Measurements from ENCODE around the gene MYO5B.
A peak's percentile ranks its signal among the peaks of the same experiment; 100 is the strongest.
"Not testable (repeated sequence)": the region's sequence is repeated elsewhere in the genome, so short reads cannot be mapped to it uniquely, and the experiment has no call there.

Gene MYO5B

DNA sequence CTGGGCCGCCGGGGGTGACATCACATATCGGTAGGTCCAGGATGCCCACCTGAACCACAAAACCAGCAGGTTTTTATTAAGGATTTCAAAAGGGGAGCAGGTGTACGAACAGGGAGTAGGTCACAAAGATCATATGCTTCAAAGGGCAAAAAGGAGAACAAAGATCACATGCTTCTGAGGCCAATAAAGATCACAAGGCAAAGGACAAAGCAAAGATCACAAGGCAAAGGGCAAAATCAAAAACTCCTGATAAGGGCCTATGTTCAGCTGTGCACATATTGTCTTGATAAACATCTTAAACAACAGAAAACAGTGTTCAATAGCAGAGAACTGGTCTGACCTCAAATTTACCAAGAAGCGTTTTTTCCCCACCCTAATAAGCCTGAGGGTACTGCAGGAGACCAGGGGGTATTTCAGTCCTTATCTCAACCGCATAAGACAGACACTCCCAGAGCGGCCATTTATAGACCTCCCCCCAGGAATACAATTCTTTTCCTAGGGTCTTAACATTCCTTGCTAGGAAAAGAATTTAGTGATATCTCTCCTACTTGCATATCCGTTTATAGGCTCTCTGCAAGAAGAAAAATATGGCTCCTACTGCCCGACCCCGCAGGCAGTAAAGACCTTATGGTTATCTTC, 386.3 kb downstream of the MYO5B start:
- not testable (repeated sequence) for DNase-seq (ENCODE audit: low spot score); FAIRE-seq

DNA sequence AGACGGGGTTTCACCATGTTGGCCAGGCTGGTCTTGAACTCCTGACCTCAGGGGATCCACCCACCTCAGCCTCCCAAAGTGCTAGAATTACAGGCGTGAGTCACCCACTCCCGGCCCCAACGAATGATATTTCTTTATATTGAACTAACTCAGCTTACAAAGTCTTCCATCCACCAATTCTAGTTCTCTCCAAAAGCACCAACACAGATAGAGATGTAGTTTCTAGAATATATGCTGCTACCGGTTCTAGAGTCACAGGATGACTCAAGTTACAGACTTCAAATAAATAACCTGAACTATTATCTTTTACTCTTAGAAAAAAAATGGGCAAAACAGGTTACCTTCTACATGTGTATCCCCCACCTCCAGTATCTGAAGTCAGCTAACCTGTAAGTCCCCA, 390.9 kb downstream of the MYO5B start:
- FAIRE-seq: no peak

GRCh38 chr18:49802623-49803022, 392.3 kb downstream of the MYO5B start:
- DNase-seq (ENCODE audit: low spot score) (no peak), FAIRE-seq (no peak)

More for the DNA sequence above, 390.9 kb downstream of the MYO5B start:
- no peak for DNase-seq (ENCODE audit: low spot score)

DNA sequence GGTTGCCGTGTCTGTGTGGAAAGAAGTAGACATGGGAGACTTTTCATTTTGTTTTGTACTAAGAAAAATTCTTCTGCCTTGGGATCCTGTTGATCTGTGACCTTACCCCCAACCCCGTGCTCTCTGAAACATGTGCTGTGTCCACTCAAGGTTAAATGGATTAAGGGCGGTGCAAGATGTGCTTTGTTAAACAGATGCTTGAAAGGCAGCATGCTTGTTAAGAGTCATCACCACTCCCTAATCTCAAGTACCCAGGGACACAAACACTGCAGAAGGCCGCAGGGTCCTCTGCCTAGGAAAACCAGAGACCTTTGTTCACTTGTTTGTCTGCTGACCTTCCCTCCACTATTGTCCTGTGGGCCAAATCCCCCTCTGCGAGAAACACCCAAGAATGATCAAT, 394.5 kb downstream of the MYO5B start:
- not testable (repeated sequence) for DNase-seq (ENCODE audit: low spot score); FAIRE-seq

GRCh38 chr18:49799806-49800205, 395.1 kb downstream of the MYO5B start:
- FAIRE-seq; DNase-seq (ENCODE audit: low spot score): not testable (repeated sequence)

- no peak for FAIRE-seq
- DNase-seq (ENCODE audit: low spot score): no peak
Observed at GRCh38 chr18:49798001-49798400, 396.9 kb downstream of the MYO5B start.

DNA sequence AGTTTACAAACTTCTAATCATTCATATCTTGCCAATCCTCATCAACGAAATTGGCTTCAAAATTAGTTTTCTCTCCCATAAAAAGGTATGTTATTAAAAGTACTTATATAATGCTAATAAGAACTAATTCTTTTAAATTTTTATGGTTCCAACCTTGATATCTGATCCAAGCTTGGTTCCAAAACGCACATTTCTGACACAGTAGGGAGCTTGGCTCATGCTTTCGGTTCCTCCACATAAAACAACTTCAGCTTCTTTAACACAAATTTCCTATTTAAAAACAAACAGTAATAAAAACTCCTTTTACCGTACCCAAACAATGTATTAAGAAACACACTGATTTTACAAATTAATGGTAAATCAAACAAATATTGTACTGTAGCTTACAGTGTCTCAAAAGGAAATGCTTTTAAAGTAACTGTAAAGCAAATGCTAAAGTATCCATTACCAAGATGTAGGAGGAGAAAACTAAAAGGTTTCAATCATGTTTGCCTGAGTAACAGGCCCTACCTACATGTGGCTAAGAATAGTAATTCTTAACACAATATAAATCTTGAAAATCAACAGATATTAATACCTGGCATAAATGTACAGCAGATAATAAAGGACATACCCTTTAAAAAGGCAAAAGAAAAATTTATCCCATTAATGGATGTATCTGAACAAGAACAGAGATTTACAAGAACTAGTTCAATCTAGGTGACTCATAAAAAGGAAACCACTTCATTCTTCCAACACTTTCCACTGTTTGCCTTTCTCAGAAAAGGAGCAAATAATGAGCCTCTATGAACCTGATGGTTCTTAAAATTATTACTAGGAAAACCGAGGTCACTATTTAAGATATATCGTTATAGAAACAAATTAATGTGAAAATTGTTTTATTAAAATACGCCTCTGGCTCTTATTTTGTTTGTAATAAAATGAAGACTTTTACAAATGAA, 399.1 kb downstream of the MYO5B start:
- DNase-seq (ENCODE audit: low spot score): no peak
- no peak for FAIRE-seq

DNA sequence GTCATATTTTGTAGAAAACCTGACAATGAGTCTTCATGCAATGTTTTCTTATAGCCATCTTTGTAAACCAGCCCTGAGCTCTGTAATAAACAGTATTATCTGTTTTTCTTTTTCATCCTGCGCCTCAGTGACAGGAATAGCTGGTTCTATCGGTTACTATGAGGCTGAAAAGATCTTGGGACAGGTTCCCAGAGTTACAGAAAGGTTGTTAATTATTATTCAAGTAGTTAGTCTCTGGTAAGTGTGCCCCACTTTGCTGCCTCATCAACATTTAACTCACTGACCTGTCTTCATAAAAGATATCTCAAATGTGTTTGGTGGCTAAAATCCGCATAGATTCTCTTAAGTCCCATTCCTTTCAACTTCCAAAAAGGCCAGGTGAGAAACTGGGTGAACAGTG, 400.2 kb downstream of the MYO5B start:
- no peak for FAIRE-seq
- DNase-seq (ENCODE audit: low spot score): no peak

GRCh38 chr18:49789560-49790134, 405.3 kb downstream of the MYO5B start:
- not testable (repeated sequence) for FAIRE-seq; DNase-seq (ENCODE audit: low spot score)

GRCh38 chr18:49788327-49788898, 406.5 kb downstream of the MYO5B start:
- FAIRE-seq (no peak), DNase-seq (ENCODE audit: low spot score) (peak; percentile 13)

- DNase-seq (ENCODE audit: low spot score): no peak
- no peak for FAIRE-seq
Observed at GRCh38 chr18:49786019-49786720, 408.8 kb downstream of the MYO5B start.

- FAIRE-seq: no peak
Observed at GRCh38 chr18:49784427-49785185, 410.3 kb downstream of the MYO5B start.

DNA sequence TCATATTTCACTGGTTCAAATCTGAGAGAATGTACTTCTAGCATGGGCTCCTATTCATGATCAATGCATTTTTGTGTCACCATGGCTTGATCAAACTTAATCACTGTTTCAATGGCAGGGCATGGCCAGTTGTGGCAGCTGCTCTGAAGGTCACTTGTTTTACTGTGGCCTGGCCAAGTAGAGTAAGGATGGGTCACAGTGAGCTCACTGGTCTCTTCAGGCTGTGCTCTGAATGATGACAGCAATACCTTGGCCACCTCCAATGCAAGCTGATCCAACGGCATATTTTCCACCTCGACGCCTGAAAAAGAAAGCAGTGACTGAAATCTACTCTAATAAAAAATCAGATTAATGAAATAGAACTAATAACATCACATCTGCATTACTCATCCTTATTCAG, 411.3 kb downstream of the MYO5B start:
- DNase-seq (ENCODE audit: low spot score); FAIRE-seq: not testable (repeated sequence)

More at GRCh38 chr18:49784427-49785185, 410.3 kb downstream of the MYO5B start:
- DNase-seq (ENCODE audit: low spot score): peak; percentile 9

DNA sequence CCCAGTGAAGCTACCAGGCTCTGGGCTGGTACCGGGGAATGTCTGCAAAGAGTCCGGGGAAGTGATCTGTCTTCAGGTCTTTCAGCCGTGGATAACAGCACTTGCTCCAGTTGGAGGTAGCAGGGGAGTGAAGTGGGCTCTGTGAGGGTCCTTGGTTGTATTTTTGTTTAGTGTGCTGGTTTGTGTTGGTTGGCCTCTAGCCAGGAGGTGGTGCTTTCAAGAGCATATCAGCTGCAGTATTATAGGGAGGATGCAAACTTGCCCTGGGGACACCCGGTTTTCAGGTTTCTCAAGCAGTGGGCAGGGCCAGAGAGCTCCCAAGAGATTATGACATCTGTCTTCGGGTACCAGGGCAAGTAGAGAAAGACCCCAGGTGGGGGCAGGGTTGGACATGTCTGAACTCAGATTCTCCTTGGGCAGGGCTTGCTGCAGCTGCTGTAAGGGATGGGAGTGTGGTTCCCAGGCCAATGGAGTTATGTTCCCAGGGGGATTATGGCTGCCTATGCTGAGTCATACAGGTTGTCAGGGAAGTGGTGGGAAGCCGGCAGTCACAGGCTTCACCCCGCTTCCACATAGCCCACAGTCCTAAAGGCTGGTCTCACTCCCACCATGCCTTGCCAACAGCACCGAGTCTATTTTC, 416.0 kb downstream of the MYO5B start:
- DNase-seq (ENCODE audit: low spot score) (no peak), FAIRE-seq (no peak)
